AG04449 (cell line): ENCODE data around the gene RAB37.

ENCODE experiments used
- CTCF ChIA-PET: fragments of 350-600 bp; formaldehyde crosslinking; extraction: SDS; loops from one replicate; lab custom pipeline; 2021; ENCODE audit warnings: antibody characterized with exemption; lab: Yijun Ruan, JAX
- POLR2A ChIA-PET: fragments of 400-600, 350-600 bp; formaldehyde crosslinking; extraction: SDS; loops from one replicate; lab custom pipeline; 2020; ENCODE audit warnings: antibody characterized with exemption, inconsistent platforms; lab: Yijun Ruan, JAX
- DNase-seq: peaks from one replicate; pipeline ENCODE4 v3.0.0-alpha.2; 2010; ENCODE audit warnings: low read depth, low spot score
- H3K4me3 ChIP-seq: 2 replicates; pipeline ENCODE4 v1.5.1; 2011; ENCODE audit warnings: low read depth, mild to moderate bottlenecking, control low read depth, low read length
- TF ChIP-seq, protein P1 (sequence below): IDR thresholded peaks from one replicate; pipeline ENCODE4 v1.5.1; 2011; ENCODE audit warnings: mild to moderate bottlenecking, moderate library complexity, low read length, control low read depth, inconsistent platforms; ENCODE audit not compliant: insufficient read depth; ENCODE audit errors: missing control alignments

The RAB37 gene

DNA sequence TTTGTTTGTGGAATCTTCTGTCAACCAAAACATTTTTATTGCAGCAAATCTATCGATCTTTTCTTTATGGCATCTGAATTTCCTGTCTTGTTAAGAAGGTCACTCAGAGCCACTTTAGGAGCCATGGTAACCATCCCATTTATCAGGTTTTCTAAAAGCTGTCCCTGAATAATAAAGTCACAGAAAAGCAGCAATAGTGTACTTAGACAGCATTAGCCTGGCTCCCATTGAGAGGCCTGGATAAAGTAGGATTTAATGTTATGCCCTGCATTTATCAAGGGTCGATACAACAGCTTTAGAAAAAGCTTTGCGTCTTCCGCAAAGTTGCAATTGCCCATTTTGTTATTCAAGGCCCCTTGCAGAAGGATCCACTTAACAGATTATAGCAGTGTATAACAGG is 14.3 kb upstream of the RAB37 start:
- ChIA-PET CTCF (no interaction called here), POLR2A (no interaction called here)
- H3K4me3 ChIP-seq, result no peak overlapping the region
- DNase-seq, result no peak
- TF ChIP-seq, protein P1, sequence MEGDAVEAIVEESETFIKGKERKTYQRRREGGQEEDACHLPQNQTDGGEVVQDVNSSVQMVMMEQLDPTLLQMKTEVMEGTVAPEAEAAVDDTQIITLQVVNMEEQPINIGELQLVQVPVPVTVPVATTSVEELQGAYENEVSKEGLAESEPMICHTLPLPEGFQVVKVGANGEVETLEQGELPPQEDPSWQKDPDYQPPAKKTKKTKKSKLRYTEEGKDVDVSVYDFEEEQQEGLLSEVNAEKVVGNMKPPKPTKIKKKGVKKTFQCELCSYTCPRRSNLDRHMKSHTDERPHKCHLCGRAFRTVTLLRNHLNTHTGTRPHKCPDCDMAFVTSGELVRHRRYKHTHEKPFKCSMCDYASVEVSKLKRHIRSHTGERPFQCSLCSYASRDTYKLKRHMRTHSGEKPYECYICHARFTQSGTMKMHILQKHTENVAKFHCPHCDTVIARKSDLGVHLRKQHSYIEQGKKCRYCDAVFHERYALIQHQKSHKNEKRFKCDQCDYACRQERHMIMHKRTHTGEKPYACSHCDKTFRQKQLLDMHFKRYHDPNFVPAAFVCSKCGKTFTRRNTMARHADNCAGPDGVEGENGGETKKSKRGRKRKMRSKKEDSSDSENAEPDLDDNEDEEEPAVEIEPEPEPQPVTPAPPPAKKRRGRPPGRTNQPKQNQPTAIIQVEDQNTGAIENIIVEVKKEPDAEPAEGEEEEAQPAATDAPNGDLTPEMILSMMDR, result no peak

DNA sequence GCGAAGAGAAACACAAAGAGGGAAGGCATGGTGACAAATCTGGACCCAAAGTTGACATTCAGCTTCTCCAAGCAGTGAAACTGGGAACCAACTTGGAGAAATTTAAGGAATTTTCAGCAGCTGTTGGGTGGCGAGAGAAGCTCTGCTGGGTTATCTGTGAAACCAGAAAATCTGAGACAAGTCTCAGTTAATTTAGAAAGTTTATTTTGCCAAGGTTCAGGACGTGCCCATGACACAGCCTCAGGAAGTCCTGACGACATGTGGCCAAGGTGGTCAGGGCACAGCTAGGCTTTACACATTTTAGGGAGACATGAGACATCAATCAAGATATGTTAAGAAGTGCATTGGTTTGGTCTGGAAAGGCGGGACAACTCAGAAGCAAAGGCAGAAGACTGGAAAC is 13.2 kb upstream of the RAB37 start:
- no peak overlapping the region for H3K4me3 ChIP-seq
- CTCF ChIA-PET, result no interaction called here
- DNase-seq, result no peak
- POLR2A ChIA-PET, result no interaction called here
- TF ChIP-seq, protein P1, result no peak

DNA sequence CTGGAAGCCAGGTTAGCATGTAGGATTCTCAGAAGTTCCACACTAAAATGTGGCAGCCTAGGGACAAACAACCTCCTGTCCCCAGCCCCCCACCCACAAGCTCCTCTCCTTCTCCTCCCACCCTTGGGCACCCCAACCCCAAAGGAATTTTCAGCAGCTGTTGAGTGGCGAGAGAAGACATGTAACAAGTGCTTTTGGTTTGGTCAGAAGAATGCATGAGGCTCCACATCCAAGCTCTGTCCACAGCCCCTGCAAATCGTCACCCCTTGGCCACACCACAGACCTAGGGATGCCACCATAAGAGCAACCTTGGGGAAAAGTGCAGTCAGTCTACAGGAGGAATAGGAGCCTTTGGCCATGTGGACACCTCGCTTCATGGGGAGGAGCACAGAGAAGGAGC is 11.9 kb upstream of the RAB37 start:
- H3K4me3 ChIP-seq, result no peak overlapping the region
- TF ChIP-seq, protein P1, result no peak
- ChIA-PET CTCF (no interaction called here), POLR2A (no interaction called here)
- DNase-seq, result no peak

DNA sequence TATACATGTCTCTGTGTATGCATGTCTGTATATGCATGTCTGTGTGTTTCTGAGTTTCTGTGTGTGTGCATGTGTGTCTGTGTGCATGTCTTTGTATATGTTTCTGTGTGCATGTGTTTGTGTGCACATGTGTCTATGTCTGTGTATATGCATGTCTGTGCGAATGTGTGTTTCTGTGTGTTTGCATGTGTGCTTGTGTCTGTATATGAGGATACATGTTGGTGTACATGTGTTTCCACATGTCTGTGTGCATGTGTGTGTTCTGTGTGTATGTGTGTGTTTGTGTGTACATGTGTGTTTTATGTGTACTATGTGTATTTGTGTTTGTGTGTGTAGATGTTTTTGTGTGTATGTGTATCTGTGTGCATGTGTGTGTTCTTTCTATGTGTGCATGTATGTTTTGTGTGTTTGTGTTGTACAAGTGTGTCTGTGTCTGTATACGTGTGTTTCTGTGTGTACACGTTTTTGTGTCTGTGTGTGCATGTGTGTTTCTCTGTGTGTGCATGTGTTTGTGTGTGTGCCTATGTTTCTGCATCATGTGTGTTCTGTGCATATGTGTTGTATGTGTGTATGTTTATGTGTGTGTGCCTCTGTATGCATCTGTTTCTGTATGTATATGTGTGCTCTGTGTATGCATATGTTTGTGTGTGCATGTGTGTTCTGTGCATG is 8.9 kb upstream of the RAB37 start:
- no peak overlapping the region for H3K4me3 ChIP-seq
- ChIA-PET CTCF (no interaction called here), POLR2A (no interaction called here)
- TF ChIP-seq, protein P1, result no peak
- DNase-seq, result no peak

DNA sequence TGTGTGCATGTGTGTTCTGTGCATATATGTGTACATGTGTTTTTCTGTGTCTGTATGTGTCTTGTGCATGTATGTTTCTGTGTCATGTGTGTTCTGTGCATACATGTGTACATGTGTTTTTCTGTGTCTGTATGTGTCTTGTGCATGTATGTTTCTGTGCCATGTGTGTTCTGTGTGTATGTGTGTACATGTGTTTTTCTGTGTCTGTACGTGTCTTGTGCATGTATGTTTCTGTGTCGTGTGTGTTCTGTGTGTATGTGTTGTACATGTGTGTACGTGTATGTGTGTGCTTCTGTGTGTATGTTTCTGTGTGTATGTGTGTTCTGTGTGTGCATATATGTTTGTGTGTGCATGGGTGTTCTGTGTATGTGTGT is 8.4 kb upstream of the RAB37 start:
- DNase-seq, result no peak
- H3K4me3 ChIP-seq, result no peak overlapping the region
- ChIA-PET POLR2A (no interaction called here), CTCF (no interaction called here)
- TF ChIP-seq, protein P1, result no peak

DNA sequence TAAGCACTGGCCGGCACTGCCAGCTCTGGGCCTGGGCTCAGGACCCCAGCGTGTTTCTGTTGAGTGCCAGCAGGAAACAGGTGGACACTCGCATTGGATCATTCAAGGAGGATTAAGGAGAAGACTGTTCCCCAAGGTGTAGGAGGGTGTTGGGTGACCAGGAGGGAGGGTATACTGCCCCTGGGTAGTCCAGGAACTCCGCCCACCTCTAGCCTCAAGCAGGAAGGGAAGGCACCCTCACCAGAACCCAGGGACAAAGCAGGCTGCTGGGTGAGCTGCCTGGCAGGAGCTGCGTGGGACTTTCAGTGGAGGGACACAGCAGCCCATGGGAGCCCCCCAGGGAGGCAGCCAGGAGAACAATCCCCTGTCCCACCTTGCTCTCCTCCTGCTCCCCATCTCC is 7.7 kb upstream of the RAB37 start:
- H3K4me3 ChIP-seq, result no peak overlapping the region
- ChIA-PET POLR2A (no interaction called here), CTCF (no interaction called here)
- no peak for DNase-seq
- TF ChIP-seq, protein P1, result no peak
